LNCaP clone FGC (cell line): ENCODE results near the gene CLCN6.

Experiments used
- DNase-seq: peaks from one replicate; pipeline ENCODE4 v3.0.0-alpha.2; 2011; ENCODE audit warnings: low read depth
- H3K4me3 ChIP-seq: 2 replicates; pipeline ENCODE4 v1.5.1; 2011; ENCODE audit warnings: mild to moderate bottlenecking, low read depth, low read length, control low read depth
- TF ChIP-seq, protein P1 (sequence below): IDR thresholded peaks from 2 replicates; pipeline ENCODE4 v1.5.1; 2012; ENCODE audit warnings: mild to moderate bottlenecking; ENCODE audit not compliant: control insufficient read depth, insufficient read depth; ENCODE audit errors: extremely low read depth

The CLCN6 gene

DNA sequence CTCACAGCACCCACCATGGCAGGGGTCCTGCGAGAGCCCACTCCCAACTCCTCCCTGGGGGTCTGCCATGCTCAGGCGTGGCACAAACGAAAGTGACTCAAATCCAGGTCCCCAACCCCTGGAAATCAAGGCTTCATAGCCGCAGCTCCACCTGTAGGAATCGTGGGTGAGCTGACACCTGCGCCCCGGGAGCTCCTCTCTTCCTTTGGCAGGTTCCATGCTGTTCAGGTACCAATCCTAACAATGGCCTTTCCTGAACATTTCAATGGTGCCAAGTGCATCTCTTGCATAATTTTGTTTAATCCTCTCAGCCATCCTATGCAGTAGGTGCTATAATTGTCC is 81.6 kb downstream of the CLCN6 start:
- DNase-seq, result no peak
- TF ChIP-seq, protein P1, sequence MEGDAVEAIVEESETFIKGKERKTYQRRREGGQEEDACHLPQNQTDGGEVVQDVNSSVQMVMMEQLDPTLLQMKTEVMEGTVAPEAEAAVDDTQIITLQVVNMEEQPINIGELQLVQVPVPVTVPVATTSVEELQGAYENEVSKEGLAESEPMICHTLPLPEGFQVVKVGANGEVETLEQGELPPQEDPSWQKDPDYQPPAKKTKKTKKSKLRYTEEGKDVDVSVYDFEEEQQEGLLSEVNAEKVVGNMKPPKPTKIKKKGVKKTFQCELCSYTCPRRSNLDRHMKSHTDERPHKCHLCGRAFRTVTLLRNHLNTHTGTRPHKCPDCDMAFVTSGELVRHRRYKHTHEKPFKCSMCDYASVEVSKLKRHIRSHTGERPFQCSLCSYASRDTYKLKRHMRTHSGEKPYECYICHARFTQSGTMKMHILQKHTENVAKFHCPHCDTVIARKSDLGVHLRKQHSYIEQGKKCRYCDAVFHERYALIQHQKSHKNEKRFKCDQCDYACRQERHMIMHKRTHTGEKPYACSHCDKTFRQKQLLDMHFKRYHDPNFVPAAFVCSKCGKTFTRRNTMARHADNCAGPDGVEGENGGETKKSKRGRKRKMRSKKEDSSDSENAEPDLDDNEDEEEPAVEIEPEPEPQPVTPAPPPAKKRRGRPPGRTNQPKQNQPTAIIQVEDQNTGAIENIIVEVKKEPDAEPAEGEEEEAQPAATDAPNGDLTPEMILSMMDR, result no peak
- H3K4me3 ChIP-seq, result no peak overlapping the region

DNA sequence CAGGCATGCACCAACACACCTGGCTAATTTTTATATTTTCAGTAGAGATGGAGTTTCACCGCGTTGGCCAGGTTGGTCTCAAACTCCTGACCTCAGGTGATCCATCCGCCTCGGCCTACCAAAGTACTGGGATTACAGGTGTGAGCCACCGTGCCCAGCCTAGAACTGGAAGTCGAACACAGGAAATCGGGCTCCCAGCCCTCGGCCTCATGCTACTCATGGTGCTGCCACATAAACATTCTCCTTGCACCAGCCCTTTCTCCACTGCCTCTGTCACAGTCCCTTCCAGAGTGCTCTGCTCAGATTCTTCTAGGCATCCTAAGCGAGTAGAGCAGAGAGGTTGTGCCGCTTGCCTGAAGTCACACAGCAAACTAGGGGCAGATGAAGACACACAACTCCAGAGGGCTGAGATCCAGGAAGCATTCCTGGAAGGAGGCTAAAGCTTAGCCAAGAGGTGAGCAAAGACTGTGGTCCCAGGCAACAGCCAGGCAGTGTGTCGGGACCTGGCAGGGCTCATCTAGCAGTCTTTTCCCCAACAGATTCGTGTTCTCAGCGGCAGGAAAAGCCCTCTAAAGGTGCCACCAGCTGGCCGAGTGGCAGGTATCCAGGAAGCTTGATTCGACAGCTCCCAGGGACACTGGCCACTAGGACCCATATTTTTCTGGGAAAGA is 82.3 kb downstream of the CLCN6 start:
- TF ChIP-seq, protein P1, result no peak
- DNase-seq, result no peak
- no peak overlapping the region for H3K4me3 ChIP-seq

DNA sequence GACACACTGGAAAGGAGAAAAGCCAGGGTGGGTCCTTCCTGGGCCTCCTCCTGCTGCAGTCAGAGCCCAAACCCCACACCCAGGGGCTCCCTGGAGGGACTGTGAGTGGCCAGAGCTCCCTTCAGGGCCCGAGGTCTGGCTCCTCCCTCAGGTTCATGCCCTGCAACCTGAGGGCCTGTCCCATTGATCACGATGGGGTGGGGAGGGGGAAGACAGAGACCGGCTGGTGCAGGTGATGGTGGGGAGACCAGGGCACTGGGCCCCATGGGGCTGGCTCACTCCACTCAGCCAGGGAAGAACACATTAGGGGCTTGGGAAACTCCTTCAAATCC is 82.9 kb downstream of the CLCN6 start:
- TF ChIP-seq, protein P1, result no peak
- DNase-seq, result no peak
- H3K4me3 ChIP-seq, result no peak overlapping the region

DNA sequence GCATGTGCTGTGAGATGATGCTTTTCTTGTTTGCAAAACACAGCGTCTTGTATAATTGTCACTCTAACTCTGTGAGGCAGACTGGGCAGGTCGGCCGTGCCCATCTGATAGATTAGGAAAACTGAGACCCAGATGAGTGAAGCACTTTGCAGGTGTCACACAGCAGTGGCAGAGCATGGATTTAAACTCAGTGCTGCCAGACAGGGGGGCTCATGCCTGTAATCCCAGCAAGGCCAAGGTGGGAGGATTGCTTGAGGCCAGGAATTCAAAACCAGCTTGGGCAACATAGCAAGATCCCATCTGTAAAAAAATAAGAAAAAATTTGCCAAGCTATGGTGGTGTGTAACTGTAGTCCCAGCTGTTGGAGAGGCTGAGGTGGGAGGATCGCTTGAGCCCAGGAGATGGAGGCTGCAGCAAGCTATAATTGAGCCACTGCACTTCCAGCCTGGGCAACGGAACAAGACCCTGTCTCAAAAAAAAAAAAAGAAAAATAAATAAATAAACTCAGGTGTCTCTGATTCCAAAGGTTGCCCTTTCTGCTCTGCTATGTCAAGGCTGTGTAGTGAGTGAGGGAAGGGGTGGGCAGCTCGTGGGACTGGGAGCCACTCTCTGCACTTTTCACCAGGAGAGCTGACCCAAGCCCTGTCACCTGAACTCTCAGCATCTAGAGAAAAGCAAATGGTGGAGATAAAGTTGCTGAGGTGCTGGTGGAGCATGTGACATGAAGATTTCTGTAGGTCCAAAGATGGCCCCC is 85.6 kb downstream of the CLCN6 start:
- H3K4me3 ChIP-seq, result no peak overlapping the region
- no peak for DNase-seq
- TF ChIP-seq, protein P1, result no peak
